Measurements from ENCODE around the gene MAD1L1. TPM values are rescaled to one million over a fixed set of nuclear protein-coding genes. Genes with fewer than 3 reads are reported as not detected.

Gene MAD1L1
- total RNA-seq, 1 experiment from 2014 or later: 43.8 TPM

DNA sequence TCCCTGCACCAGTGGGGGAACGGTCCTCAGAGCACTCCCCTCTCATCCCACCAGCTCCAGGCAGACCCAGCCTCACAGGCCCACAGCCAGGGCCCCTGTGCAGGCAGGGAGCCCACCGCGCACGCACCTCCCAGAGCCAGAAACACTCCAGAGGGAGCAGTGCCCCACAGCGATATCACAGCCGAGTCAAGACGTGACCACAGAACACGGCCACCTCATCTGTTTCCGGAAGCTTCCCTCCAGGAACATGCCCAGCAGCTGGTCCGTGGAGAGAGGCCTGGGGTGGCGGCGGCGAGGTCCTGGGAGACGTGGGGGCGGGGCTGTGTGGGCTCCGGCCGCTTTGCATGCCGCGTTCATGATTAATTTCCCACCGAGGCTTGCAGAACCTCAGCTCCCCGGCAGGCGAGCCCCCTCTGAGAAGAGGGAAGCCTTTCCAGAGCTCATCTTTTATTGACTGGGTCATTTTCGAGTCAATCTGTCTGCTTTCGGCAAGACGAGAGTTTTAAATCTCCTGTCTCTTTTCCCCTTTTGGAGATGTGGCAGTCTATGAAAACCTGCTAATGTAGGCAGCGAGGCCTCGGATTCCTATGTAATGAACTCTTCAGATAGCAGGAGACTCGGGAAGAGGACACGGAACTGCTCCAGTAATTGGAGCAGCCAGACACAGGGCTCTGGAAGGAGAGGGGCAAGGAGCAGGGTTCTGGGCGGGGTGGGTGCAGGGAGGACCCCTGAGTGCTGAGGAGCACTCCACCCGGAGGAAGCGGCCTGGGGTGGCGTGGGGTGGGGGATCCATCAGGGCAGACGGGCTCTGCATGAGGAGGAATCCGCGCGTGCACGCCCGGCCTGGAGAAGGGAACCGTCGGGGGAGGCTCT lies 319.9 kb downstream of the MAD1L1 start:
- H3K27me3 Mint-ChIP-seq (ENCODE audit: low read depth): no peaks in the 10 kb centered on the region
- no peak overlapping the region for H3K4me3 Mint-ChIP-seq
- ATAC-seq: no peak
- POLR2A ChIA-PET: no interaction called here
- H3K4me1 Mint-ChIP-seq: no peaks in the 10 kb centered on the region
- H3K9me3 Mint-ChIP-seq: no peaks in the 10 kb centered on the region
- CTCF ChIA-PET: interaction anchor here (0.7 to 1.2 kb wide), 2 partner anchors 29 to 412 kb away, joined by 4 read pairs; no protein-coding TSS in a partner anchor
- H3K36me3 Mint-ChIP-seq: no peaks in the 10 kb centered on the region
- no peak for DNase-seq (ENCODE audit: low spot score)
- no peak for TF ChIP-seq NFATC4 (CRISPR knock-in tag; IDR thresholded peaks at IDR 0.05)
- TF ChIP-seq IRF2 (CRISPR knock-in tag; IDR thresholded peaks at IDR 0.05; ENCODE audit: borderline replicate concordance, low read depth): no peak
- no peak for TF ChIP-seq ATF2 (CRISPR knock-in tag; IDR thresholded peaks at IDR 0.05; ENCODE audit: borderline replicate concordance, low read depth)
- no peak for TF ChIP-seq NR1H2 (CRISPR knock-in tag; IDR thresholded peaks at IDR 0.05)
- TF ChIP-seq, protein P1, sequence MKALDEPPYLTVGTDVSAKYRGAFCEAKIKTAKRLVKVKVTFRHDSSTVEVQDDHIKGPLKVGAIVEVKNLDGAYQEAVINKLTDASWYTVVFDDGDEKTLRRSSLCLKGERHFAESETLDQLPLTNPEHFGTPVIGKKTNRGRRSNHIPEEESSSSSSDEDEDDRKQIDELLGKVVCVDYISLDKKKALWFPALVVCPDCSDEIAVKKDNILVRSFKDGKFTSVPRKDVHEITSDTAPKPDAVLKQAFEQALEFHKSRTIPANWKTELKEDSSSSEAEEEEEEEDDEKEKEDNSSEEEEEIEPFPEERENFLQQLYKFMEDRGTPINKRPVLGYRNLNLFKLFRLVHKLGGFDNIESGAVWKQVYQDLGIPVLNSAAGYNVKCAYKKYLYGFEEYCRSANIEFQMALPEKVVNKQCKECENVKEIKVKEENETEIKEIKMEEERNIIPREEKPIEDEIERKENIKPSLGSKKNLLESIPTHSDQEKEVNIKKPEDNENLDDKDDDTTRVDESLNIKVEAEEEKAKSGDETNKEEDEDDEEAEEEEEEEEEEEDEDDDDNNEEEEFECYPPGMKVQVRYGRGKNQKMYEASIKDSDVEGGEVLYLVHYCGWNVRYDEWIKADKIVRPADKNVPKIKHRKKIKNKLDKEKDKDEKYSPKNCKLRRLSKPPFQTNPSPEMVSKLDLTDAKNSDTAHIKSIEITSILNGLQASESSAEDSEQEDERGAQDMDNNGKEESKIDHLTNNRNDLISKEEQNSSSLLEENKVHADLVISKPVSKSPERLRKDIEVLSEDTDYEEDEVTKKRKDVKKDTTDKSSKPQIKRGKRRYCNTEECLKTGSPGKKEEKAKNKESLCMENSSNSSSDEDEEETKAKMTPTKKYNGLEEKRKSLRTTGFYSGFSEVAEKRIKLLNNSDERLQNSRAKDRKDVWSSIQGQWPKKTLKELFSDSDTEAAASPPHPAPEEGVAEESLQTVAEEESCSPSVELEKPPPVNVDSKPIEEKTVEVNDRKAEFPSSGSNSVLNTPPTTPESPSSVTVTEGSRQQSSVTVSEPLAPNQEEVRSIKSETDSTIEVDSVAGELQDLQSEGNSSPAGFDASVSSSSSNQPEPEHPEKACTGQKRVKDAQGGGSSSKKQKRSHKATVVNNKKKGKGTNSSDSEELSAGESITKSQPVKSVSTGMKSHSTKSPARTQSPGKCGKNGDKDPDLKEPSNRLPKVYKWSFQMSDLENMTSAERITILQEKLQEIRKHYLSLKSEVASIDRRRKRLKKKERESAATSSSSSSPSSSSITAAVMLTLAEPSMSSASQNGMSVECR (CRISPR knock-in tag; IDR thresholded peaks at IDR 0.05; ENCODE audit: borderline replicate concordance): no peak
- TF ChIP-seq FOXP4 (CRISPR knock-in tag; IDR thresholded peaks at IDR 0.05): no peak
- TF ChIP-seq NR2C2 (CRISPR knock-in tag; IDR thresholded peaks at IDR 0.05): no peak
- no peak for TF ChIP-seq CREB1 (CRISPR knock-in tag; IDR thresholded peaks at IDR 0.05)
- TF ChIP-seq ZNF138 (CRISPR knock-in tag; conservative IDR thresholded peaks at IDR 0.05): no peak
- TF ChIP-seq MXD4 (CRISPR knock-in tag; IDR thresholded peaks at IDR 0.05; ENCODE audit: borderline replicate concordance): no peak
- TF ChIP-seq, protein P2, sequence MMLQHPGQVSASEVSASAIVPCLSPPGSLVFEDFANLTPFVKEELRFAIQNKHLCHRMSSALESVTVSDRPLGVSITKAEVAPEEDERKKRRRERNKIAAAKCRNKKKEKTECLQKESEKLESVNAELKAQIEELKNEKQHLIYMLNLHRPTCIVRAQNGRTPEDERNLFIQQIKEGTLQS (CRISPR knock-in tag; conservative IDR thresholded peaks at IDR 0.05): no peak
- no peak for TF ChIP-seq ZBTB43 (CRISPR knock-in tag; IDR thresholded peaks at IDR 0.05)
- TF ChIP-seq CDX4 (CRISPR knock-in tag; IDR thresholded peaks at IDR 0.05; ENCODE audit: borderline replicate concordance): no peak
- no peak for TF ChIP-seq ZNF512 (CRISPR knock-in tag; IDR thresholded peaks at IDR 0.05; ENCODE audit: borderline replicate concordance)
- TF ChIP-seq, protein P3, sequence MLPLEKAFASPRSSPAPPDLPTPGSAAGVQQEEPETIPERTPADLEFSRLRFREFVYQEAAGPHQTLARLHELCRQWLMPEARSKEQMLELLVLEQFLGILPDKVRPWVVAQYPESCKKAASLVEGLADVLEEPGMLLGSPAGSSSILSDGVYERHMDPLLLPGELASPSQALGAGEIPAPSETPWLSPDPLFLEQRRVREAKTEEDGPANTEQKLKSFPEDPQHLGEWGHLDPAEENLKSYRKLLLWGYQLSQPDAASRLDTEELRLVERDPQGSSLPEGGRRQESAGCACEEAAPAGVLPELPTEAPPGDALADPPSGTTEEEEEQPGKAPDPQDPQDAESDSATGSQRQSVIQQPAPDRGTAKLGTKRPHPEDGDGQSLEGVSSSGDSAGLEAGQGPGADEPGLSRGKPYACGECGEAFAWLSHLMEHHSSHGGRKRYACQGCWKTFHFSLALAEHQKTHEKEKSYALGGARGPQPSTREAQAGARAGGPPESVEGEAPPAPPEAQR (CRISPR knock-in tag; IDR thresholded peaks at IDR 0.05): no peak
- TF ChIP-seq JAZF1 (CRISPR knock-in tag; IDR thresholded peaks at IDR 0.05): no peak
- no peak for TF ChIP-seq SOX15 (CRISPR knock-in tag; IDR thresholded peaks at IDR 0.05)
- H3K27ac Mint-ChIP-seq: peak overlapping the region; percentile 85
